ENCODE data around the gene SLC36A3.

DNA sequence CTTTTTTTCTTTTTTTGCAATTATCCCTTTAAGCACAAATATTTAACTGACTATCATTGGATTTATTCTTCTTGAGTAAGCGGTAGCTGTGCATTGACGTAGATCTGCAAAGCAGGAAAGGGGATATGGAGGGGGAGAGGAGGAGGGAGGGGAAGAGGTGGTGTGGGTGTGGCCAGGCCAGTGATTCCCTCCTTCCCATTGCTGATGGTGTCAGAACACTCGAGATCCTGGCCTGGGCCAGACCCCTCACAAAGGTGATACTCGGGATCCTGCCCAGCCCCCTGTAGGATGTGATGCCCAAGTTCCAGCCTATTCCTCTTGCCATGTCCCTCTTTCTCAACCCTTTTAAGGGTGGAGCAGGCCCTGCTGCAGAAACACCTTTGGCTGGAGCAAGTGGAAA, 9.9 kb downstream of the SLC36A3 start:
- TF ChIP-seq GATA2 (IDR thresholded peaks at IDR 0.05; ENCODE audit: low read depth, low read length) (no peak), GATA3 (IDR thresholded peaks at IDR 0.05; ENCODE audit: low read depth, low read length) (no peak)
